Measurements from ENCODE around the gene EAF1.
"Not testable (repeated sequence)": the region's sequence is repeated elsewhere in the genome, so short reads cannot be mapped to it uniquely, and the experiment has no call there.

EAF1 gene

GRCh38 chr3:15451216-15452113, 24.1 kb downstream of the EAF1 start:
- no peak for DNase-seq (ENCODE audit: low read depth in 2 of 2)

- no peak for DNase-seq (ENCODE audit: low read depth in 2 of 2)
Measured at GRCh38 chr3:15452156-15452555, 24.8 kb downstream of the EAF1 start.

GRCh38 chr3:15452961-15453360, 25.6 kb downstream of the EAF1 start:
- no peak for DNase-seq (ENCODE audit: low read depth in 2 of 2)

- DNase-seq (ENCODE audit: low read depth in 2 of 2) = no peak
Measured at GRCh38 chr3:15453501-15453900, 26.1 kb downstream of the EAF1 start.

- DNase-seq (ENCODE audit: low read depth in 2 of 2) = no peak
Measured at GRCh38 chr3:15453991-15454625, 26.7 kb downstream of the EAF1 start.

- no peak for DNase-seq (ENCODE audit: low read depth in 2 of 2)
Measured at GRCh38 chr3:15454965-15455364, 27.6 kb downstream of the EAF1 start.

- no peak for DNase-seq (ENCODE audit: low read depth in 2 of 2)
Measured at GRCh38 chr3:15455756-15456155, 28.4 kb downstream of the EAF1 start.

GRCh38 chr3:15456321-15456720, 28.9 kb downstream of the EAF1 start:
- DNase-seq (ENCODE audit: low read depth in 2 of 2) = no peak

GRCh38 chr3:15456915-15457314, 29.5 kb downstream of the EAF1 start:
- DNase-seq (ENCODE audit: low read depth in 2 of 2) = not testable (repeated sequence)

- DNase-seq (ENCODE audit: low read depth in 2 of 2) = no peak
Measured at GRCh38 chr3:15458212-15458780, 30.9 kb downstream of the EAF1 start.

GRCh38 chr3:15460891-15461531, 33.6 kb downstream of the EAF1 start:
- no peak for DNase-seq (ENCODE audit: low read depth in 2 of 2)

GRCh38 chr3:15462451-15462850, 35.1 kb downstream of the EAF1 start:
- no peak for DNase-seq (ENCODE audit: low read depth in 2 of 2)

GRCh38 chr3:15465876-15466585, 38.6 kb downstream of the EAF1 start:
- DNase-seq (ENCODE audit: low read depth in 2 of 2) = no peak

GRCh38 chr3:15467227-15468181, 40.1 kb downstream of the EAF1 start:
- no peak for DNase-seq (ENCODE audit: low read depth in 2 of 2)

- DNase-seq (ENCODE audit: low read depth in 2 of 2) = no peak
Measured at GRCh38 chr3:15470261-15470660, 42.9 kb downstream of the EAF1 start.

GRCh38 chr3:15470849-15471248, 43.5 kb downstream of the EAF1 start:
- no peak for DNase-seq (ENCODE audit: low read depth in 2 of 2)

GRCh38 chr3:15471861-15472260, 44.5 kb downstream of the EAF1 start:
- no peak for DNase-seq (ENCODE audit: low read depth in 2 of 2)

GRCh38 chr3:15475161-15475560, 47.8 kb downstream of the EAF1 start:
- no peak for DNase-seq (ENCODE audit: low read depth in 2 of 2)

- no peak for DNase-seq (ENCODE audit: low read depth in 2 of 2)
Measured at GRCh38 chr3:15476378-15476777, 49.0 kb downstream of the EAF1 start.

- DNase-seq (ENCODE audit: low read depth in 2 of 2) = no peak
Measured at GRCh38 chr3:15477951-15478639, 50.7 kb downstream of the EAF1 start.

Measured in stimulated activated CD8-positive, alpha-beta memory T cell treated with anti-CD3 and anti-CD28 coated beads, Interleukin-2, amount 100 ng/mL, for 1 hour (primary cell).